Neural cell (in vitro differentiated cells): ENCODE results near the gene ERP44. TPM values are rescaled to one million over a fixed set of nuclear protein-coding genes. Genes with fewer than 3 reads are reported as not detected.
"Not testable (repeated sequence)": the region's sequence is repeated elsewhere in the genome, so short reads cannot be mapped to it uniquely, and the experiment has no call there.

Experiments
- H2AFZ ChIP-seq: fragments of 200-600, 300-800 bp; sonication (generic), shearing (Covaris generic); 2 replicates; pipeline ENCODE4 v1.6.0; 2014; ENCODE audit warnings: low read depth, mild to moderate bottlenecking, antibody characterized with exemption, low read length, moderate library complexity
- H3F3A ChIP-seq: fragments of 200-600 bp; shearing (Covaris generic); 2 replicates; pipeline ENCODE4 v1.6.1; 2016; ENCODE audit warnings: mild to moderate bottlenecking, moderate library complexity, mixed read lengths, antibody characterized with exemption, low read length; ENCODE audit not compliant: insufficient read depth, poor library complexity, severe bottlenecking
- H3K27ac ChIP-seq: fragments of 200-600, 300-800 bp; sonication (generic), shearing (Covaris generic); 2 replicates; pipeline ENCODE4 v1.5.1; 2014; ENCODE audit warnings: mild to moderate bottlenecking, low read length, moderate library complexity
- H3K27me3 ChIP-seq: fragments of 300-800, 200-600 bp; sonication (generic), shearing (Covaris generic); 2 replicates; pipeline ENCODE4 v1.6.0; 2014; ENCODE audit warnings: mild to moderate bottlenecking, low read depth, low read length, moderate library complexity; ENCODE audit not compliant: insufficient read depth
- H3K36me3 ChIP-seq: fragments of 300-800, 200-600 bp; sonication (generic), shearing (Covaris generic); 2 replicates; pipeline ENCODE4 v1.5.1; 2014; ENCODE audit warnings: mild to moderate bottlenecking, antibody characterized with exemption, low read length, moderate library complexity; ENCODE audit not compliant: insufficient read depth
- H3K4me2 ChIP-seq: fragments of 300-800, 200-600 bp; sonication (generic), shearing (Covaris generic); 2 replicates; pipeline ENCODE4 v1.6.0; 2014; ENCODE audit warnings: mild to moderate bottlenecking, low read length
- H3K4me3 ChIP-seq: fragments of 300-800, 200-600 bp; sonication (generic), shearing (Covaris generic); 2 replicates; pipeline ENCODE4 v1.5.1; 2014; ENCODE audit warnings: mild to moderate bottlenecking, low read length, moderate library complexity
- H3K79me2 ChIP-seq: fragments of 200-600 bp; shearing (Covaris generic); replicated peaks from 2 replicates; pipeline ENCODE4 v1.6.0; 2014; ENCODE audit warnings: mild to moderate bottlenecking, low read length, moderate library complexity; ENCODE audit not compliant: insufficient read depth
- H3K9ac ChIP-seq: fragments of 300-800, 200-600 bp; sonication (generic), shearing (Covaris generic); 2 replicates; pipeline ENCODE4 v1.6.1; 2016; ENCODE audit warnings: mild to moderate bottlenecking, low read length, mixed read lengths
- H3K9me2 ChIP-seq: fragments of 200-600 bp; shearing (Covaris generic); 2 replicates; pipeline ENCODE4 v1.6.1; 2016; ENCODE audit warnings: mild to moderate bottlenecking, low read length, mixed read lengths; ENCODE audit not compliant: insufficient read depth
- H3K9me3 ChIP-seq: fragments of 200-600, 300-800 bp; sonication (generic), shearing (Covaris generic); 2 replicates; pipeline ENCODE4 v1.6.1; 2016; ENCODE audit warnings: mild to moderate bottlenecking, mixed run types, low read length, moderate library complexity, mixed read lengths
- H4K20me1 ChIP-seq: fragments of 200-600 bp; shearing (Covaris generic); 2 replicates; pipeline ENCODE4 v1.6.1; 2016; ENCODE audit warnings: mild to moderate bottlenecking, mixed run types; ENCODE audit not compliant: insufficient read depth
- EP300 ChIP-seq: fragments of 450-650 bp; conservative IDR thresholded peaks from 2 replicates; pipeline ENCODE4 v1.6.1; 2014; ENCODE audit warnings: antibody characterized with exemption, mild to moderate bottlenecking, moderate library complexity; ENCODE audit not compliant: poor library complexity, severe bottlenecking
- EZH2 ChIP-seq: fragments of 200-600, 300-800 bp; shearing (Covaris generic), sonication (generic); IDR thresholded peaks from 2 replicates; pipeline ENCODE4 v1.6.1; 2014; ENCODE audit warnings: antibody characterized with exemption, low read length, borderline replicate concordance, mild to moderate bottlenecking; ENCODE audit not compliant: insufficient read depth, poor library complexity, severe bottlenecking
- MXI1 ChIP-seq: fragments of 450-650 bp; conservative IDR thresholded peaks from 2 replicates; pipeline ENCODE4 v1.6.1; 2014; ENCODE audit warnings: antibody characterized with exemption, mild to moderate bottlenecking; ENCODE audit not compliant: poor library complexity, severe bottlenecking
- POLR2AphosphoS5 ChIP-seq: IDR thresholded peaks from 2 replicates; pipeline ENCODE4 v1.6.1; 2012
- RAD21 ChIP-seq: fragments of 450-650 bp; conservative IDR thresholded peaks from 2 replicates; pipeline ENCODE4 v1.6.1; 2014; ENCODE audit warnings: antibody characterized with exemption, mild to moderate bottlenecking, moderate library complexity
- REST ChIP-seq: IDR thresholded peaks from 2 replicates; pipeline ENCODE4 v1.6.1; 2012; ENCODE audit warnings: borderline replicate concordance
- SMC3 ChIP-seq: fragments of 450-650 bp; conservative IDR thresholded peaks from 2 replicates; pipeline ENCODE4 v1.6.1; 2014; ENCODE audit warnings: antibody characterized with exemption, mild to moderate bottlenecking, moderate library complexity; ENCODE audit not compliant: poor library complexity
- TAF1 ChIP-seq: IDR thresholded peaks from 2 replicates; pipeline ENCODE4 v1.6.1; 2012; ENCODE audit warnings: low read depth
- polyA plus RNA-seq: library from polyadenylated mRNA; depleted of rRNA; stranded (reverse); fragments of >200 nt; gene quantifications from 2 replicates; pipeline ENCODE4 v1.2.3, GENCODE V29; 2014
- TF ChIP-seq, protein P1 (sequence below): fragments of 450-650 bp; IDR thresholded peaks from 2 replicates; pipeline ENCODE4 v1.5.1; 2014; ENCODE audit warnings: antibody characterized with exemption, mild to moderate bottlenecking, moderate library complexity; ENCODE audit not compliant: poor library complexity, severe bottlenecking

Gene ERP44
- polyA plus RNA-seq, 1 donor from 2014 or later, result 30.6 TPM

- Histone ChIP-seq H2AFZ (peak overlapping the region; percentile 71), H3K36me3 (no peaks in the 10 kb centered on the region), H3K27ac (peak overlapping the region; percentile 93), H3F3A (no peaks in the 10 kb centered on the region), H4K20me1 (no peaks in the 10 kb centered on the region), H3K4me2 (peak overlapping the region; percentile 100), H3K27me3 (no peaks in the 10 kb centered on the region), H3K4me3 (peak overlapping the region; percentile 100), H3K79me2 (peaks cover 38% of the 10 kb centered on the region), H3K9ac (peak overlapping the region; percentile 94), H3K9me3 (no peaks in the 10 kb centered on the region), H3K9me2 (no peaks in the 10 kb centered on the region)
- TF ChIP-seq RAD21 (peak; percentile 32), SMC3 (no peak), TAF1 (no peak), EP300 (no peak), MXI1 (peak; percentile 61), EZH2 (no peak), POLR2AphosphoS5 (peak; percentile 66), REST (peak; percentile 26)
- TF ChIP-seq, protein P1, sequence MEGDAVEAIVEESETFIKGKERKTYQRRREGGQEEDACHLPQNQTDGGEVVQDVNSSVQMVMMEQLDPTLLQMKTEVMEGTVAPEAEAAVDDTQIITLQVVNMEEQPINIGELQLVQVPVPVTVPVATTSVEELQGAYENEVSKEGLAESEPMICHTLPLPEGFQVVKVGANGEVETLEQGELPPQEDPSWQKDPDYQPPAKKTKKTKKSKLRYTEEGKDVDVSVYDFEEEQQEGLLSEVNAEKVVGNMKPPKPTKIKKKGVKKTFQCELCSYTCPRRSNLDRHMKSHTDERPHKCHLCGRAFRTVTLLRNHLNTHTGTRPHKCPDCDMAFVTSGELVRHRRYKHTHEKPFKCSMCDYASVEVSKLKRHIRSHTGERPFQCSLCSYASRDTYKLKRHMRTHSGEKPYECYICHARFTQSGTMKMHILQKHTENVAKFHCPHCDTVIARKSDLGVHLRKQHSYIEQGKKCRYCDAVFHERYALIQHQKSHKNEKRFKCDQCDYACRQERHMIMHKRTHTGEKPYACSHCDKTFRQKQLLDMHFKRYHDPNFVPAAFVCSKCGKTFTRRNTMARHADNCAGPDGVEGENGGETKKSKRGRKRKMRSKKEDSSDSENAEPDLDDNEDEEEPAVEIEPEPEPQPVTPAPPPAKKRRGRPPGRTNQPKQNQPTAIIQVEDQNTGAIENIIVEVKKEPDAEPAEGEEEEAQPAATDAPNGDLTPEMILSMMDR, result no peak
Measured at GRCh38 chr9:100098046-100098886, 534 bp downstream of the ERP44 start.

- peak overlapping the region; percentile 100 for H3K4me3 ChIP-seq
- no peak overlapping the region for H3K9ac ChIP-seq
- no peaks in the 10 kb centered on the region for H3F3A ChIP-seq
- no peaks in the 10 kb centered on the region for H4K20me1 ChIP-seq
- peak overlapping the region; percentile 100 for H3K4me2 ChIP-seq
- no peak for TF ChIP-seq REST
- no peak for TF ChIP-seq RAD21
- no peak for TF ChIP-seq TAF1
- no peak for TF ChIP-seq EP300
- no peak overlapping the region for H2AFZ ChIP-seq
- H3K27ac ChIP-seq, result no peak overlapping the region
- H3K9me3 ChIP-seq, result no peaks in the 10 kb centered on the region
- H3K9me2 ChIP-seq, result no peaks in the 10 kb centered on the region
- no peaks in the 10 kb centered on the region for H3K27me3 ChIP-seq
- peaks cover 50% of the 10 kb centered on the region for H3K79me2 ChIP-seq
- no peaks in the 10 kb centered on the region for H3K36me3 ChIP-seq
Measured at GRCh38 chr9:100096378-100096916, 2.4 kb downstream of the ERP44 start.

DNA sequence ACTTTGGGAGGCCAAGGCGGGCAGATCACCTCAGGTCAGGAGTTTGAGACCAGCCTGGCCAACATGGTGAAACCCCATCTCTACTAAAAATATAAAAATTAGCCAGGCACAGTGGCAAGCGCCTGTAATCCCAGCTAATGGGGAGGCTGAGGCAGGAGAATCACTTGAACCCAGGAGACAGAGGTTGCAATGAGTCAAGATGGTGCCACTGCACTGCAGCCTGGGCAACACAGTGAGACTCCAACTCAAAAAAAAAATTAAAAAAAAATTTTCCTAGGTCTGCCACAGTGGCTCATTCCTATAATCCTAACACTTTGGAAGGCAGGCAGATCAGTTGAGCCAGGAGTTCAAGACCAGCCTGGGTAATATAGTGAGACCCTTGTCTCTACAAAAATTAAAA is 4.4 kb downstream of the ERP44 start:
- H4K20me1 ChIP-seq, H3K4me3 ChIP-seq, H3K9me2 ChIP-seq, H3K9ac ChIP-seq, H3K27ac ChIP-seq, H3F3A ChIP-seq, H3K36me3 ChIP-seq, H3K9me3 ChIP-seq, H3K27me3 ChIP-seq, H3K4me2 ChIP-seq, H2AFZ ChIP-seq: not testable (repeated sequence)
- H3K79me2 ChIP-seq, result peaks cover 50% of the 10 kb centered on the region
